ENCODE results near the gene HPSE2. TPM values are rescaled to one million over a fixed set of nuclear protein-coding genes. Genes with fewer than 3 reads are reported as not detected.

Gene HPSE2
- total and polyA plus RNA-seq, 2 of the 8 experiments (the other 6 are each of a cell fraction or from before 2014, with no cell fraction given), result 0.41 to 0.58 TPM

DNA sequence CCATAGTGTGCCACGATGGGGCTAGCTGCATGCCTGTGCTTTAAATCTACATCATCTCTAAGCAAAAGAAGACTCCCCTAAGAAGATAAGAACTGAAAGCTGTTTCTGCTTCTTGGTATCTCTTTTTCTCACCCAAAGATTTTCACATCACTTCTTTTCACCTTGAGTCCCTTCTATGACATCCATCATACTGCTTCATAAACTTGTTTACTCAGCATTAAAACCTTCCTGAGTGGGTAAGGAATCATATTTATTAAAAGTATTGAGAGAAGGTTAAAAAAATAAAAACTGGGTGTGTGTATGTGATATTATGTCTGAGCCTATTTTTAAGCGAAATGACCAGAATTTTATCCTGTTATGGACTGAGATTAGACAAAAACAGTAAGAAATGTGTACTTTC, 150.3 kb downstream of the HPSE2 start:
- H4K91ac ChIP-seq (replicated peaks; ENCODE audit: insufficient read length, low read length), result no peak overlapping the region
- H3K27me3 ChIP-seq (replicated peaks in 1 of 4; ENCODE audit: control insufficient read depth in 3 of 4, extremely low read depth in 1 of 4, insufficient read depth in 3 of 4, low read length in 3 of 4), result no peaks in the 10 kb centered on the region
- DNase-seq (ENCODE audit: low read depth in 1 of 2, low spot score in 2 of 2), result no peak
- no peak for TF ChIP-seq TAF7 (optimal IDR thresholded peaks at IDR 0.05; ENCODE audit: borderline replicate concordance, low read depth, low read length)
- TF ChIP-seq, protein P1, sequence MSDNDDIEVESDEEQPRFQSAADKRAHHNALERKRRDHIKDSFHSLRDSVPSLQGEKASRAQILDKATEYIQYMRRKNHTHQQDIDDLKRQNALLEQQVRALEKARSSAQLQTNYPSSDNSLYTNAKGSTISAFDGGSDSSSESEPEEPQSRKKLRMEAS (IDR thresholded peaks at IDR 0.05), result no peak
- TF ChIP-seq SP4 (IDR thresholded peaks at IDR 0.05; ENCODE audit: low read length), result no peak
- TF ChIP-seq ZNF274 (IDR thresholded peaks at IDR 0.05; ENCODE audit: borderline replicate concordance, extremely low read depth, low read length), result no peak
- TF ChIP-seq POLR2AphosphoS5 (IDR thresholded peaks at IDR 0.05; ENCODE audit: low read depth, low read length), result no peak
- TF ChIP-seq BACH1 (IDR thresholded peaks at IDR 0.05; ENCODE audit: low read length), result no peak
- no peak for TF ChIP-seq SUZ12 (IDR thresholded peaks at IDR 0.05; ENCODE audit: low read length)
- TF ChIP-seq TEAD4 (IDR thresholded peaks at IDR 0.05; ENCODE audit: low read depth, low read length), result no peak
- TF ChIP-seq, protein P2, sequence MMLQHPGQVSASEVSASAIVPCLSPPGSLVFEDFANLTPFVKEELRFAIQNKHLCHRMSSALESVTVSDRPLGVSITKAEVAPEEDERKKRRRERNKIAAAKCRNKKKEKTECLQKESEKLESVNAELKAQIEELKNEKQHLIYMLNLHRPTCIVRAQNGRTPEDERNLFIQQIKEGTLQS (IDR thresholded peaks at IDR 0.05; ENCODE audit: insufficient read depth, low read depth, low read length), result no peak
- TF ChIP-seq RAD21 (IDR thresholded peaks at IDR 0.05 in 1 of 2, conservative IDR thresholded peaks at IDR 0.05 in 1 of 2; ENCODE audit: low read depth in 2 of 2, low read length in 2 of 2), result no peak
- no peak for TF ChIP-seq CEBPB (IDR thresholded peaks at IDR 0.05; ENCODE audit: low read depth, low read length)
- TF ChIP-seq SAP30 (IDR thresholded peaks at IDR 0.05; ENCODE audit: insufficient read depth, insufficient replicate concordance, low read length), result no peak
- no peak overlapping the region for H3K56ac ChIP-seq (replicated peaks; ENCODE audit: insufficient read length, low read depth, low read length)
- H3K14ac ChIP-seq (ENCODE audit: insufficient read length), result no peak overlapping the region
- FAIRE-seq, result no peak
- H2AFZ ChIP-seq (ENCODE audit: low read length), result no peak overlapping the region
- no peak overlapping the region for H3K9ac ChIP-seq (replicated peaks in 1 of 4; ENCODE audit: extremely low read depth in 1 of 4, low read depth in 3 of 4, low read length in 3 of 4)
- no peak overlapping the region; the same call in 1 of the 2 replicates for H3K18ac ChIP-seq (ENCODE audit: extremely low read depth, low read length)
- no peak overlapping the region for H2BK12ac ChIP-seq (ENCODE audit: low read depth, low read length)
- peaks cover 0 to 14% (median 4%) of the 10 kb centered on the region in 4 experiments; a peak in 4 of 7 replicates for H3K4me1 ChIP-seq (replicated peaks in 1 of 4; ENCODE audit: control insufficient read depth in 3 of 4, insufficient read depth in 4 of 4, low read length in 3 of 4)
- POLR2A ChIA-PET (ENCODE audit: partially characterized antibody), result no interaction called here
- H3K4ac ChIP-seq (replicated peaks; ENCODE audit: insufficient read length, low read depth, low read length), result no peak overlapping the region
- no peak overlapping the region for H2AK5ac ChIP-seq (ENCODE audit: low read depth, low read length)
- H3K27ac ChIP-seq (ENCODE audit: low read depth, low read length), result no peak overlapping the region
- H3K36me3 ChIP-seq (ENCODE audit: control insufficient read depth in 2 of 4, insufficient read depth in 4 of 4, low read length in 3 of 4), result no peaks in the 10 kb centered on the region
- no peaks in the 10 kb centered on the region for H3K79me1 ChIP-seq (ENCODE audit: low read depth, low read length)
- H4K20me1 ChIP-seq (replicated peaks in 1 of 2; ENCODE audit: control insufficient read depth in 1 of 2, insufficient read depth in 2 of 2, low read length in 2 of 2), result no peaks in the 10 kb centered on the region
- H3K9me3 ChIP-seq (ENCODE audit: insufficient read depth in 2 of 2, low read depth in 1 of 2, low read length in 1 of 2), result no peaks in the 10 kb centered on the region
- H3K23me2 ChIP-seq (ENCODE audit: low read depth, low read length), result no peaks in the 10 kb centered on the region
- CTCF ChIA-PET (ENCODE audit: partially characterized antibody), result interaction anchor here (1.3 kb wide), 1 partner anchor 8 kb away, joined by 3 read pairs; no protein-coding TSS in a partner anchor
- H4K8ac ChIP-seq (ENCODE audit: extremely low read depth, insufficient read depth, low read length), result no peak overlapping the region
- 98% methylated on average over 2 of the region's 2 CpGs; no CpG with 5 or more reads in 1 of the 2 experiments for WGBS, 2 experiments (ENCODE audit: extremely low coverage in 1 of 2, insufficient coverage in 1 of 2, insufficient read length in 1 of 2, insufficient replicate concordance in 2 of 2, low coverage in 1 of 2, low lambda C conversion rate in 2 of 2, missing lambda C conversion rate in 1 of 2)
- no peak overlapping the region for H2BK20ac ChIP-seq (ENCODE audit: low read length)
- no peaks in the 10 kb centered on the region for H3K79me2 ChIP-seq (ENCODE audit: control insufficient read depth in 1 of 2, insufficient read depth in 2 of 2, low read length in 2 of 2)
- no peak overlapping the region for H3K23ac ChIP-seq (ENCODE audit: insufficient read length)
- H2BK15ac ChIP-seq (ENCODE audit: low read length), result no peak overlapping the region
- no peak overlapping the region for H2BK5ac ChIP-seq (ENCODE audit: low read depth, low read length)
- no peak overlapping the region for H4K5ac ChIP-seq (ENCODE audit: insufficient read length, low read depth, low read length)
- H2BK120ac ChIP-seq (replicated peaks; ENCODE audit: low read depth, low read length), result no peak overlapping the region
- H3K4me2 ChIP-seq (ENCODE audit: insufficient read depth in 1 of 2, low read depth in 2 of 2, low read length in 2 of 2), result no peak overlapping the region; a peak in 1 of 4 replicates
- no peak overlapping the region for H3K4me3 ChIP-seq (ENCODE audit: extremely low read depth in 1 of 4, insufficient read depth in 2 of 4, low read depth in 3 of 4, low read length in 4 of 4)

Data from H1 (cell line).